HFFc6 (cell line): Measurements from ENCODE around the gene OR2C1. TPM values are rescaled to one million over a fixed set of nuclear protein-coding genes. Genes with fewer than 3 reads are reported as not detected.

Experiments used
- DNase-seq: peaks from one replicate; pipeline ENCODE4 v3.0.0-alpha.2; 2018
- H3K27ac Mint-ChIP-seq: 2 replicates; pipeline ENCODE4 v1.8.0; 2020; ENCODE audit warnings: mild to moderate bottlenecking, mixed read lengths
- H3K27me3 Mint-ChIP-seq: 2 replicates; pipeline ENCODE4 v1.8.0; 2021; ENCODE audit warnings: mild to moderate bottlenecking, moderate library complexity, mixed read lengths; ENCODE audit not compliant: insufficient read depth
- H3K36me3 Mint-ChIP-seq: 2 replicates; pipeline ENCODE4 v1.8.0; 2021; ENCODE audit warnings: low read depth, mixed read lengths
- H3K4me1 Mint-ChIP-seq: 2 replicates; pipeline ENCODE4 v1.8.0; 2020; ENCODE audit warnings: low read depth, mixed read lengths
- H3K4me3 Mint-ChIP-seq: 2 replicates; pipeline ENCODE4 v1.8.0; 2020; ENCODE audit warnings: mild to moderate bottlenecking, moderate library complexity, mixed read lengths
- H3K9me3 Mint-ChIP-seq: 2 replicates; pipeline ENCODE4 v1.8.0; 2020; ENCODE audit warnings: mild to moderate bottlenecking, mixed read lengths
- total RNA-seq, 6 experiments: library from RNA; stranded (reverse); fragmentation: NEBNext Ultra II Directional; extraction: Animal tissue kit (Norgen Biotek cat#: 25700); gene quantifications; 2 replicates in 1 of 6; 3 replicates in 5 of 6; pipeline ENCODE4 v1.2.3, GENCODE V29; 2021
- TF ChIP-seq, protein P1 (sequence below): fragments of 200-600 bp; sonication (generic); IDR thresholded peaks from 2 replicates; pipeline ENCODE4 v1.5.0; 2021; ENCODE audit warnings: antibody characterized with exemption, mild to moderate bottlenecking

Gene OR2C1
- total RNA-seq, 6 experiments from 2014 or later = not detected

GRCh38 chr16:3363793-3364192, 8.1 kb downstream of the OR2C1 start:
- H3K9me3 Mint-ChIP-seq = peaks cover 14% of the 10 kb centered on the region
- H3K36me3 Mint-ChIP-seq = peaks cover 13% of the 10 kb centered on the region
- peak overlapping the region; percentile 35; the same call in 1 of the 2 replicates for H3K4me3 Mint-ChIP-seq
- DNase-seq = no peak
- TF ChIP-seq, protein P1, sequence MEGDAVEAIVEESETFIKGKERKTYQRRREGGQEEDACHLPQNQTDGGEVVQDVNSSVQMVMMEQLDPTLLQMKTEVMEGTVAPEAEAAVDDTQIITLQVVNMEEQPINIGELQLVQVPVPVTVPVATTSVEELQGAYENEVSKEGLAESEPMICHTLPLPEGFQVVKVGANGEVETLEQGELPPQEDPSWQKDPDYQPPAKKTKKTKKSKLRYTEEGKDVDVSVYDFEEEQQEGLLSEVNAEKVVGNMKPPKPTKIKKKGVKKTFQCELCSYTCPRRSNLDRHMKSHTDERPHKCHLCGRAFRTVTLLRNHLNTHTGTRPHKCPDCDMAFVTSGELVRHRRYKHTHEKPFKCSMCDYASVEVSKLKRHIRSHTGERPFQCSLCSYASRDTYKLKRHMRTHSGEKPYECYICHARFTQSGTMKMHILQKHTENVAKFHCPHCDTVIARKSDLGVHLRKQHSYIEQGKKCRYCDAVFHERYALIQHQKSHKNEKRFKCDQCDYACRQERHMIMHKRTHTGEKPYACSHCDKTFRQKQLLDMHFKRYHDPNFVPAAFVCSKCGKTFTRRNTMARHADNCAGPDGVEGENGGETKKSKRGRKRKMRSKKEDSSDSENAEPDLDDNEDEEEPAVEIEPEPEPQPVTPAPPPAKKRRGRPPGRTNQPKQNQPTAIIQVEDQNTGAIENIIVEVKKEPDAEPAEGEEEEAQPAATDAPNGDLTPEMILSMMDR = no peak
- H3K4me1 Mint-ChIP-seq = peaks cover 8% of the 10 kb centered on the region
- peaks cover 13% of the 10 kb centered on the region; the same call in 1 of the 2 replicates for H3K27me3 Mint-ChIP-seq
- H3K27ac Mint-ChIP-seq = peak overlapping the region; percentile 47; the same call in 1 of the 2 replicates

- Mint-ChIP-seq H3K4me1 (peaks cover 8% of the 10 kb centered on the region), H3K27me3 (peaks cover 13% of the 10 kb centered on the region; the same call in 1 of the 2 replicates), H3K36me3 (peaks cover 13% of the 10 kb centered on the region), H3K27ac (peak overlapping the region; percentile 96), H3K4me3 (peak overlapping the region; percentile 92), H3K9me3 (peaks cover 14% of the 10 kb centered on the region)
- TF ChIP-seq, protein P1 = no peak
- DNase-seq = peak; percentile 95
Measured at GRCh38 chr16:3364774-3365427, 9.2 kb downstream of the OR2C1 start.

DNA sequence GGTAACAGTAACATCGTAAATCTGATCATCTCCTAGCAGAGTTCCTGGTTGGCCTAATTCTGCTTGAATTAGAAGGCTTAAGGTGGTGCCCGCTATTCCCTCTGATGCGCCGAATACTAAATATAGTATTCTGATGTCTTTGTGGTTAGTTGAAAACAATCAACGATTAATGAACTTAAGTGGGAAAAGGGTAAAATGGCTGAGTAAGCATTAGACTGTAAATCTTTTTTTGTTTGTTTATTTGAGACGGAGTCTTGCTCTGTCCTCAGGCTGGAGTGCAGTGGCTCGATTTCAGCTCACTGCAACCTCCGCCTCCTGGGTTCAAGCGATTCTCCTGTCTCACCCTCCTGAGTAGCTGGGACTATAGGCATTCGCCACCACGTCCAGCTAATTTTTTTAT, 13.4 kb downstream of the OR2C1 start:
- Mint-ChIP-seq H3K9me3 (peaks cover 22% of the 10 kb centered on the region), H3K4me3 (no peak overlapping the region), H3K36me3 (peaks cover 20% of the 10 kb centered on the region), H3K4me1 (peaks cover 8% of the 10 kb centered on the region), H3K27me3 (peaks cover 6% of the 10 kb centered on the region; the same call in 1 of the 2 replicates), H3K27ac (no peak overlapping the region)
- TF ChIP-seq, protein P1 = no peak
- DNase-seq = no peak

DNA sequence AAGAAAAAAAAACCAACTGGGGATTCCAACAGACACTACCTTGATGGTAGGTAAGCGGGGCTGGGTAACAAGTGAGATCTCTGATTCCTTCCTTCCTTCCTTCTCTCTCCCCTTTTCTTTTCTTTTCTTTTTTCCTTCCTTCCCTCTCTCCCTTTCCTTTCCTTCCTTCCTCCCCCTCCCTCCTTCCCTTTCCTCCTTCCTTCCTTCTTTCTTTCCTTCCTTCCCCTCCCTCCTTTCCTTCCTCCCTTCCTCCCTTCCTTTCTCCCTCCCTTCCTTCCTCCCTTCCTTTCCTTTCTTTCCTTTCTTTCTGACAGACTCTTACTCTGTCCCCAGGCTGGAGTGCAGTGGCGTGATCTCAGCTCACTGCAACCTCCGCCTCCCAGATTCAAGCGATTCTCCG, 20.0 kb downstream of the OR2C1 start:
- Mint-ChIP-seq H3K9me3 (peaks cover 45% of the 10 kb centered on the region), H3K36me3 (peaks cover 53% of the 10 kb centered on the region)

GRCh38 chr16:3377917-3378316, 22.2 kb downstream of the OR2C1 start:
- Mint-ChIP-seq H3K36me3 (peaks cover 75% of the 10 kb centered on the region), H3K27me3 (peaks cover 9% of the 10 kb centered on the region), H3K4me1 (no peaks in the 10 kb centered on the region), H3K27ac (no peak overlapping the region), H3K9me3 (peaks cover 67% of the 10 kb centered on the region), H3K4me3 (no peak overlapping the region)
- no peak for DNase-seq
- TF ChIP-seq, protein P1 = peak; percentile 14; the same call in 1 of the 2 replicates

More for the DNA sequence above, 20.0 kb downstream of the OR2C1 start:
- no peak overlapping the region for H3K4me3 Mint-ChIP-seq
- H3K4me1 Mint-ChIP-seq = no peaks in the 10 kb centered on the region
- DNase-seq = no peak
- TF ChIP-seq, protein P1 = no peak
- H3K27me3 Mint-ChIP-seq = peaks cover 6% of the 10 kb centered on the region
- no peak overlapping the region for H3K27ac Mint-ChIP-seq
